Measurements from ENCODE around the gene TAC3. TPM values are rescaled to one million over a fixed set of nuclear protein-coding genes. Genes with fewer than 3 reads are reported as not detected.

The TAC3 gene
- total RNA-seq, 2 experiments from 2014 or later = not detected

GRCh38 chr12:56999456-56999855 lies 16.9 kb downstream of the TAC3 start:
- Histone ChIP-seq H3K9me3 (ENCODE audit: low read length) (no peaks in the 10 kb centered on the region), H3K36me3 (ENCODE audit: insufficient read depth, low read length) (peaks cover 55% of the 10 kb centered on the region), H3K27ac (ENCODE audit: low read depth, low read length, poor library complexity, severe bottlenecking) (no peak overlapping the region), H3K4me2 (ENCODE audit: low read length) (no peak overlapping the region), H3K4me1 (ENCODE audit: insufficient read depth, low read length, poor library complexity, severe bottlenecking) (no peaks in the 10 kb centered on the region), H4K20me1 (ENCODE audit: insufficient read depth, low read length) (0 out of 2 replicates have a peak, but pooled peaks cover 5% of the 10 kb centered on the region), H3K9me2 (ENCODE audit: insufficient read depth, low read length) (no peaks in the 10 kb centered on the region), H3K4me3 (ENCODE audit: low read depth, low read length, poor library complexity, severe bottlenecking) (no peak overlapping the region), H3K79me2 (ENCODE audit: insufficient read depth, low read depth, low read length) (peaks cover 4% of the 10 kb centered on the region; the same call in 1 of the 2 replicates), H2AFZ (ENCODE audit: low read length) (no peak overlapping the region)
- TF ChIP-seq CTCF (conservative IDR thresholded peaks at IDR 0.05; ENCODE audit: low read length) (no peak), EZH2phosphoT487 (IDR thresholded peaks at IDR 0.05; ENCODE audit: borderline replicate concordance, low read depth, low read length) (no peak)
- ChIA-PET POLR2A (interaction anchor here (1.2 to 1.4 kb wide), 2 partner anchors 18 to 80 kb away, joined by 3 to 5 read pairs; no protein-coding TSS in a partner anchor), CTCF (ENCODE audit: unreplicated experiment) (interaction anchor here (0.6 kb wide), 1 partner anchor 72 kb away, joined by 4 read pairs; no protein-coding TSS in a partner anchor)
- DNase-seq (ENCODE audit: low spot score) = no peak
- BruUV-seq (replicated peaks) = no TSS peak
- intact Hi-C loops (cut with micrococcal nuclease; ENCODE audit: unreplicated experiment) = no loop called here

DNA sequence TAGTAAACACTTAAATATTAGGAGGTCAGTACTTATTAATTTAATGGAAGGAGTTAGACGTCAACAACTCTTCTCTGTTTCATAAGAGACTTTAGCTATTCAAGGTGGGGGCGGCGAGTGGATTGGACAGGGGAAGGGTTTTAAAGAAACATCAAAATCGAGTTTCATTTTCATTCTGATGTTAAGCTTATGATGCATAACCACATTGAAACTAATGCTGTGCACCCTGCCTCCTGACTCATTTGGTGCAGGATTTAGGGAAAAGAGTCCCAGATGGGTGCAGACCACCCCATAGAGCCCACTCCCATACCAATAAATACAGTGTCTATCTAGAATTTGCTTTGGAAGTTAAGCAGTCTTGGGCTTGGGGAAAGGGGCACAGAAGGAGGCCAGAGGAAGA lies 17.3 kb downstream of the TAC3 start:
- CTCF ChIA-PET (ENCODE audit: unreplicated experiment) = no interaction called here
- H3K4me1 ChIP-seq (ENCODE audit: insufficient read depth, low read length, poor library complexity, severe bottlenecking) = no peaks in the 10 kb centered on the region
- TF ChIP-seq EZH2phosphoT487 (IDR thresholded peaks at IDR 0.05; ENCODE audit: borderline replicate concordance, low read depth, low read length) (no peak), CTCF (conservative IDR thresholded peaks at IDR 0.05; ENCODE audit: low read length) (no peak)
- no peaks in the 10 kb centered on the region for H3K9me2 ChIP-seq (ENCODE audit: insufficient read depth, low read length)
- no TSS peak for BruUV-seq (replicated peaks)
- no peak overlapping the region for H3K4me3 ChIP-seq (ENCODE audit: low read depth, low read length, poor library complexity, severe bottlenecking)
- POLR2A ChIA-PET = interaction anchor here (1.2 to 1.4 kb wide), 2 partner anchors 19 to 80 kb away, joined by 3 to 5 read pairs; no protein-coding TSS in a partner anchor
- H3K4me2 ChIP-seq (ENCODE audit: low read length) = no peak overlapping the region
- no peak overlapping the region for H3K27ac ChIP-seq (ENCODE audit: low read depth, low read length, poor library complexity, severe bottlenecking)
- H2AFZ ChIP-seq (ENCODE audit: low read length) = no peak overlapping the region
- DNase-seq (ENCODE audit: low spot score) = no peak
- H3K79me2 ChIP-seq (ENCODE audit: insufficient read depth, low read depth, low read length) = peaks cover 4% of the 10 kb centered on the region; the same call in 1 of the 2 replicates
- intact Hi-C loops (cut with micrococcal nuclease; ENCODE audit: unreplicated experiment) = no loop called here
- H3K36me3 ChIP-seq (ENCODE audit: insufficient read depth, low read length) = peaks cover 50% of the 10 kb centered on the region
- H4K20me1 ChIP-seq (ENCODE audit: insufficient read depth, low read length) = 0 out of 2 replicates have a peak, but pooled peaks cover 5% of the 10 kb centered on the region
- no peaks in the 10 kb centered on the region for H3K9me3 ChIP-seq (ENCODE audit: low read length)

DNA sequence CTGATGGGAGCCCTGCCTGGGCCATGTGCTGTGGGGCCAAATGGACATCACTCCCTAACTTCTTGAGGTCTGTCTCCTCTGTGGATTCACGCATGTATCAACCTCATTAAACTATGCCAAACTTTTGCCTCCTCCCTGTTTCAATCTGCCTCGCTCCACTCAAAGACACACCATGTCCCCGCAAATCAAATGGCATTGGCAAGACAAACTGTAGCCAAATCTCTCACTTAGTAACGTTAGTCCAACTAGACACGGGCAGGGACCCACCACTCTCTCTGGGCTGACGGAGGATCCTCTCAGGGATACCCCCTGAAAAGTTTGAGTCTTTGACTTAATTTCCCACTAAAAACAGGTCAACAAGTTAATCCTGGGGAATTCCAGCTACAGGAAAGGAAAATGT lies 18.0 kb downstream of the TAC3 start:
- Histone ChIP-seq H3K27ac (ENCODE audit: low read depth, low read length, poor library complexity, severe bottlenecking) (no peak overlapping the region), H3K36me3 (ENCODE audit: insufficient read depth, low read length) (peaks cover 43% of the 10 kb centered on the region), H3K4me3 (ENCODE audit: low read depth, low read length, poor library complexity, severe bottlenecking) (no peak overlapping the region), H3K4me2 (ENCODE audit: low read length) (no peak overlapping the region), H4K20me1 (ENCODE audit: insufficient read depth, low read length) (0 out of 2 replicates have a peak, but pooled peaks cover 5% of the 10 kb centered on the region), H3K79me2 (ENCODE audit: insufficient read depth, low read depth, low read length) (peaks cover 4% of the 10 kb centered on the region; the same call in 1 of the 2 replicates), H3K9me3 (ENCODE audit: low read length) (no peaks in the 10 kb centered on the region), H3K9me2 (ENCODE audit: insufficient read depth, low read length) (no peaks in the 10 kb centered on the region), H2AFZ (ENCODE audit: low read length) (no peak overlapping the region), H3K4me1 (ENCODE audit: insufficient read depth, low read length, poor library complexity, severe bottlenecking) (no peaks in the 10 kb centered on the region)
- POLR2A ChIA-PET = interaction anchor here (1.2 kb wide), 1 partner anchor 20 kb away, joined by 5 read pairs; no protein-coding TSS in a partner anchor
- CTCF ChIA-PET (ENCODE audit: unreplicated experiment) = no interaction called here
- DNase-seq (ENCODE audit: low spot score) = no peak
- TF ChIP-seq CTCF (conservative IDR thresholded peaks at IDR 0.05; ENCODE audit: low read length) (no peak), EZH2phosphoT487 (IDR thresholded peaks at IDR 0.05; ENCODE audit: borderline replicate concordance, low read depth, low read length) (no peak)
- intact Hi-C loops (cut with micrococcal nuclease; ENCODE audit: unreplicated experiment) = no loop called here
- no TSS peak for BruUV-seq (replicated peaks)

Data from OCI-LY7 (cell line).